Neutrophil (primary cell): Measurements from ENCODE around the gene PRKCH.
A peak's percentile ranks its signal among the peaks of the same experiment; 100 is the strongest.

ENCODE experiments used
- H3K27ac ChIP-seq: fragments of 200-600 bp; sonication (generic); 2 replicates; pipeline ENCODE4 v1.5.1; 2016; ENCODE audit warnings: mild to moderate bottlenecking, moderate library complexity
- H3K27me3 ChIP-seq: fragments of 200-600 bp; sonication (generic); 2 replicates; pipeline ENCODE4 v1.6.0; 2016; ENCODE audit warnings: mild to moderate bottlenecking
- H3K36me3 ChIP-seq: fragments of 200-600 bp; sonication (generic); 2 replicates; pipeline ENCODE4 v1.5.1; 2017
- H3K4me1 ChIP-seq, 2 experiments: fragments of 200-600 bp in 1 of 2; sonication (generic) in 1 of 2; 1 replicate in 1 of 2; 2 replicates in 1 of 2; pipeline versions ENCODE4 v1.5.1 to v1.6.1; 2013 to 2016; ENCODE audit warnings: low read depth in 1 of 2, low read length in 1 of 2, mild to moderate bottlenecking in 1 of 2, moderate library complexity in 1 of 2; ENCODE audit not compliant: control insufficient read depth in 1 of 2, insufficient read depth in 1 of 2
- H3K4me3 ChIP-seq, 2 experiments: fragments of 200-600 bp in 1 of 2; sonication (generic) in 1 of 2; 1 replicate in 1 of 2; 2 replicates in 1 of 2; pipeline ENCODE4 v1.5.1; 2013 to 2016; ENCODE audit warnings: low read depth in 1 of 2, low read length in 1 of 2, mild to moderate bottlenecking in 1 of 2, moderate library complexity in 1 of 2
- H3K9me3 ChIP-seq: fragments of 200-600 bp; sonication (generic); 2 replicates; pipeline ENCODE4 v1.5.1; 2016
- TF ChIP-seq, protein P1 (sequence below): fragments of 200-600 bp; sonication (generic); IDR thresholded peaks from 2 replicates; pipeline ENCODE4 v1.5.1; 2016; ENCODE audit warnings: antibody characterized with exemption

PRKCH gene

DNA sequence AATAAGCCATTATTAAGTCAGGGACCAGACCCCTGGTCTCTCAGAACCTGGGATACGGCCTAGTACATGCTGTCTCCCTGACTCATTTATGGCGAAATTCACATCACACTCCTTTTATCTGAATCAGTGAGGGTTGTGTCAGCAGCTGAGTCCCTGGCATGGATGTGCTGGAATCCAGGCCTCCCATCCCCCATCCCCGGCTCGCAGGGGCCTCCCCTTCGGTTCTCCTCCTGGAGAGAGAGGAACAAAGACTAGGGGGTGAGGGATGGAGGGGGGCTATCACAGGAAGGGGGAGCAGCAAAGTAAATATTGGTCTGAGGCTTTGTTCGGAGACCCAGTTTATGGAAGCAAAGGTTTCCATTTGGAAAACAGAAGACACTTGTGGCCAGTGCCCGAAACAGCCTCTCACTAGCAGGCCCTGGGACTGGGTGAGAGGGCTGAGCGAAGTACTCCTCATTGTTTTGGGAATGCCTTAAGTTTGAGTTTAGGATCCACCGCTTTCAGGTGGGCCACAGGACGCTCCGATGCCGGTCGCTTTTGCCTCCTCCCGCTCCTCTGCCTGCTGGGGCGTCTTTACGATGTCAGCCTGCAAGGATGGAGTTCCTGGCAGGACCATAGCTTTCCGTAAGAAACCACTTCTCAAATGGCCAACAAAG is 145.0 kb downstream of the PRKCH start:
- TF ChIP-seq, protein P1, sequence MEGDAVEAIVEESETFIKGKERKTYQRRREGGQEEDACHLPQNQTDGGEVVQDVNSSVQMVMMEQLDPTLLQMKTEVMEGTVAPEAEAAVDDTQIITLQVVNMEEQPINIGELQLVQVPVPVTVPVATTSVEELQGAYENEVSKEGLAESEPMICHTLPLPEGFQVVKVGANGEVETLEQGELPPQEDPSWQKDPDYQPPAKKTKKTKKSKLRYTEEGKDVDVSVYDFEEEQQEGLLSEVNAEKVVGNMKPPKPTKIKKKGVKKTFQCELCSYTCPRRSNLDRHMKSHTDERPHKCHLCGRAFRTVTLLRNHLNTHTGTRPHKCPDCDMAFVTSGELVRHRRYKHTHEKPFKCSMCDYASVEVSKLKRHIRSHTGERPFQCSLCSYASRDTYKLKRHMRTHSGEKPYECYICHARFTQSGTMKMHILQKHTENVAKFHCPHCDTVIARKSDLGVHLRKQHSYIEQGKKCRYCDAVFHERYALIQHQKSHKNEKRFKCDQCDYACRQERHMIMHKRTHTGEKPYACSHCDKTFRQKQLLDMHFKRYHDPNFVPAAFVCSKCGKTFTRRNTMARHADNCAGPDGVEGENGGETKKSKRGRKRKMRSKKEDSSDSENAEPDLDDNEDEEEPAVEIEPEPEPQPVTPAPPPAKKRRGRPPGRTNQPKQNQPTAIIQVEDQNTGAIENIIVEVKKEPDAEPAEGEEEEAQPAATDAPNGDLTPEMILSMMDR: no peak
- Histone ChIP-seq H3K4me1 (peaks cover 20 to 22% of the 10 kb centered on the region in 2 experiments), H3K27ac (no peak overlapping the region), H3K4me3 (no peak overlapping the region), H3K27me3 (no peaks in the 10 kb centered on the region), H3K9me3 (no peaks in the 10 kb centered on the region), H3K36me3 (no peaks in the 10 kb centered on the region)

GRCh38 chr14:61466905-61467280 is 145.5 kb downstream of the PRKCH start:
- Histone ChIP-seq H3K27me3 (no peaks in the 10 kb centered on the region), H3K9me3 (no peaks in the 10 kb centered on the region), H3K4me3 (no peak overlapping the region), H3K4me1 (peaks cover 21 to 27% of the 10 kb centered on the region in 2 experiments), H3K36me3 (no peaks in the 10 kb centered on the region), H3K27ac (peak overlapping the region; percentile 47)
- TF ChIP-seq, protein P1: no peak

GRCh38 chr14:61467296-61467695 is 145.9 kb downstream of the PRKCH start:
- Histone ChIP-seq H3K27me3 (no peaks in the 10 kb centered on the region), H3K9me3 (no peaks in the 10 kb centered on the region), H3K27ac (peak overlapping the region; percentile 47), H3K4me1 (peaks cover 23 to 31% of the 10 kb centered on the region in 2 experiments), H3K4me3 (no peak overlapping the region), H3K36me3 (no peaks in the 10 kb centered on the region)
- TF ChIP-seq, protein P1: no peak

DNA sequence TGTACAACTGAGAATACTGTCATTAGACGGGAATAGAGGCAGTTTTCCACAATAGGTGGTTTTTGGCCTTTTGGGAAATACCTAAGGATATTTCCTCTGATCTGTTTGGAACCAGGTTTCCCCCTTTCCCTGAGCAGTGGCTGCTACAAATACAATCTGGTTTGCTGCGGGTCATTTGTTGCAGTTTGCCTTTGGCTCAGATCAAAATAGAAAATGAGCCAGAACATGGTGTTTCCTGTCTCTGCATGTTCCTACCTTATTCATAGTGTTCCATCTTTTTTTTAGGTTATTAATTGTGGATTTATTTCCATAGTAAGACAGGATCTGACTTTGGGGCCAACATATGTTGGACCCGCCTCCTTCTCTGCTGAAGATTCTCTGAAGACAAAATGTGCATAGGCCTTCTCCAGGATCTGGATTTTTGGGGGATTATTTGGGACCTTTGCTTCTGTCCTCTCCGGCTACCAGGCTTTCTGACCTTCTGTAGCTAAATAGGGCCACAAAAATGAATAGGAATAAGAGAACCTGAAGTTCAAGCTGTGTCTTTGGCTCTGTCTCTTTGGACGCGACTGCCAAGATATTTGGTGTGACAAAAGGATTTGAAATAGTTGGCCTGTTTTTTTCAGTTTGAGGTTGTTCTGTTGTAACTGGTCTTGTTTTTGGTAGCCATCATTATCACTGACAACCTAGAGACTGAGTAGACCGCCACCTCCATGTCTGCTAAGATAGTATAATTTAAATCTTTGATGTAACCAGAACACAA is 146.9 kb downstream of the PRKCH start:
- no peak overlapping the region for H3K4me3 ChIP-seq
- H3K27me3 ChIP-seq: no peaks in the 10 kb centered on the region
- TF ChIP-seq, protein P1: no peak
- peaks cover 33 to 40% of the 10 kb centered on the region in 2 experiments for H3K4me1 ChIP-seq
- no peaks in the 10 kb centered on the region for H3K9me3 ChIP-seq
- no peak overlapping the region for H3K27ac ChIP-seq
- H3K36me3 ChIP-seq: no peaks in the 10 kb centered on the region

- TF ChIP-seq, protein P1: no peak
- Histone ChIP-seq H3K4me1 (peaks cover 48 to 54% of the 10 kb centered on the region in 2 experiments), H3K9me3 (no peaks in the 10 kb centered on the region), H3K4me3 (no peak overlapping the region), H3K27me3 (no peaks in the 10 kb centered on the region), H3K27ac (no peak overlapping the region), H3K36me3 (no peaks in the 10 kb centered on the region)
Observed at GRCh38 chr14:61469781-61470180, 148.4 kb downstream of the PRKCH start.
